ENCODE results near the gene NKX1-1.
"Not testable (repeated sequence)": the region's sequence is repeated elsewhere in the genome, so short reads cannot be mapped to it uniquely, and the experiment has no call there.

DNA sequence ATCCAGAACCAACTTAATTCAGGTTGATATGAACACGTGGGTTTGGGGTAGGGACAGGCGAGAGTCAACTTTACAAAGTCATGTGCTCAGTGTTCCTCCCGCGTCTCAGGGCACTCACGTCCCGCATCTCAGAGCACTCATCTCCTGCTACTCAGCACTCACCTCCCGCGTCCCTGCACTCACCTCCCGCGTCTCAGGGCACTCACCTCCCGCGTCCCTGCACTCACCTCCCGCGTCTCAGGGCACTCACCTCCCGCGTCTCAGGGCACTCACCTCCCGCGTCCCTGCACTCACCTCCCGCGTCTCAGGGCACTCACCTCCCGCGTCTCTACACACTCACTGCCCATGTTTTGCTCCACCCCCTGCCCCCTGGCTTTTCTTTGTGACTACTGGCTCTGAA lies 33.7 kb downstream of the NKX1-1 start:
- TF ChIP-seq EGR1 (IDR thresholded peaks at IDR 0.05; ENCODE audit: borderline replicate concordance, low read depth, low read length); POLR2A (IDR thresholded peaks at IDR 0.05; ENCODE audit: control extremely low read depth in 1 of 2, low read depth in 2 of 2, low read length in 2 of 2); POLR2AphosphoS5 (IDR thresholded peaks at IDR 0.05; ENCODE audit: low read depth, low read length); RAD21 (IDR thresholded peaks at IDR 0.05 in 1 of 2, conservative IDR thresholded peaks at IDR 0.05 in 1 of 2; ENCODE audit: low read depth in 2 of 2, low read length in 2 of 2); SIN3A (conservative IDR thresholded peaks at IDR 0.05 in 1 of 2, IDR thresholded peaks at IDR 0.05 in 1 of 2; ENCODE audit: low read depth in 1 of 2, low read length in 2 of 2); POU5F1 (IDR thresholded peaks at IDR 0.05; ENCODE audit: low read depth, low read length); MAFK (IDR thresholded peaks at IDR 0.05; ENCODE audit: low read depth, low read length): not testable (repeated sequence)
- TF ChIP-seq, protein P1, sequence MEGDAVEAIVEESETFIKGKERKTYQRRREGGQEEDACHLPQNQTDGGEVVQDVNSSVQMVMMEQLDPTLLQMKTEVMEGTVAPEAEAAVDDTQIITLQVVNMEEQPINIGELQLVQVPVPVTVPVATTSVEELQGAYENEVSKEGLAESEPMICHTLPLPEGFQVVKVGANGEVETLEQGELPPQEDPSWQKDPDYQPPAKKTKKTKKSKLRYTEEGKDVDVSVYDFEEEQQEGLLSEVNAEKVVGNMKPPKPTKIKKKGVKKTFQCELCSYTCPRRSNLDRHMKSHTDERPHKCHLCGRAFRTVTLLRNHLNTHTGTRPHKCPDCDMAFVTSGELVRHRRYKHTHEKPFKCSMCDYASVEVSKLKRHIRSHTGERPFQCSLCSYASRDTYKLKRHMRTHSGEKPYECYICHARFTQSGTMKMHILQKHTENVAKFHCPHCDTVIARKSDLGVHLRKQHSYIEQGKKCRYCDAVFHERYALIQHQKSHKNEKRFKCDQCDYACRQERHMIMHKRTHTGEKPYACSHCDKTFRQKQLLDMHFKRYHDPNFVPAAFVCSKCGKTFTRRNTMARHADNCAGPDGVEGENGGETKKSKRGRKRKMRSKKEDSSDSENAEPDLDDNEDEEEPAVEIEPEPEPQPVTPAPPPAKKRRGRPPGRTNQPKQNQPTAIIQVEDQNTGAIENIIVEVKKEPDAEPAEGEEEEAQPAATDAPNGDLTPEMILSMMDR (IDR thresholded peaks at IDR 0.05; ENCODE audit: control extremely low read depth in 1 of 3, insufficient read depth in 1 of 3, low read depth in 1 of 3, low read length in 3 of 3), result not testable (repeated sequence)
- TF ChIP-seq, protein P2, sequence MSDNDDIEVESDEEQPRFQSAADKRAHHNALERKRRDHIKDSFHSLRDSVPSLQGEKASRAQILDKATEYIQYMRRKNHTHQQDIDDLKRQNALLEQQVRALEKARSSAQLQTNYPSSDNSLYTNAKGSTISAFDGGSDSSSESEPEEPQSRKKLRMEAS (IDR thresholded peaks at IDR 0.05), result not testable (repeated sequence)
- TF ChIP-seq, protein P3, sequence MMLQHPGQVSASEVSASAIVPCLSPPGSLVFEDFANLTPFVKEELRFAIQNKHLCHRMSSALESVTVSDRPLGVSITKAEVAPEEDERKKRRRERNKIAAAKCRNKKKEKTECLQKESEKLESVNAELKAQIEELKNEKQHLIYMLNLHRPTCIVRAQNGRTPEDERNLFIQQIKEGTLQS (IDR thresholded peaks at IDR 0.05; ENCODE audit: insufficient read depth, low read depth, low read length), result not testable (repeated sequence)

Data from H1 (cell line).